IMR-90 (cell line): Measurements from ENCODE around the gene LGALS1.

Experiments
- BHLHE40 ChIP-seq: fragments of 150-350 bp; IDR thresholded peaks from 2 replicates; pipeline ENCODE4 v1.6.1; 2016; ENCODE audit warnings: mild to moderate bottlenecking, low read depth, low read length
- CEBPB ChIP-seq: IDR thresholded peaks from 2 replicates; pipeline ENCODE4 v1.6.1; 2012; ENCODE audit warnings: low read depth, low read length, improper control_type of control experiment
- CTCF ChIP-seq: conservative IDR thresholded peaks from 2 replicates; pipeline ENCODE4 v1.5.1; 2012; ENCODE audit warnings: mild to moderate bottlenecking, low read depth, low read length, improper control_type of control experiment
- ELK1 ChIP-seq: fragments of 150-350 bp; IDR thresholded peaks from 2 replicates; pipeline ENCODE4 v1.6.1; 2016; ENCODE audit warnings: low read depth, mild to moderate bottlenecking, low read length, moderate library complexity, borderline replicate concordance
- FOS ChIP-seq: fragments of 150-350 bp; IDR thresholded peaks from 2 replicates; pipeline ENCODE4 v1.6.1; 2016; ENCODE audit warnings: low read depth, low read length
- MAFK ChIP-seq: IDR thresholded peaks from 2 replicates; pipeline ENCODE4 v1.6.1; 2012; ENCODE audit warnings: low read depth, low read length, improper control_type of control experiment
- MXI1 ChIP-seq: IDR thresholded peaks from 2 replicates; pipeline ENCODE4 v1.6.1; 2012; ENCODE audit warnings: low read depth, mild to moderate bottlenecking, low read length, moderate library complexity, borderline replicate concordance
- NFE2L2 ChIP-seq: fragments of 150-350 bp; IDR thresholded peaks from 2 replicates; pipeline ENCODE4 v1.6.1; 2016; ENCODE audit warnings: low read depth, mild to moderate bottlenecking, low read length
- POLR2A ChIP-seq: IDR thresholded peaks from 2 replicates; pipeline ENCODE4 v1.6.1; 2012; ENCODE audit warnings: mild to moderate bottlenecking, low read depth, low read length
- RCOR1 ChIP-seq: IDR thresholded peaks from 2 replicates; pipeline ENCODE4 v1.6.1; 2012; ENCODE audit warnings: mild to moderate bottlenecking, low read length, improper control_type of control experiment; ENCODE audit not compliant: insufficient replicate concordance
- USF2 ChIP-seq: fragments of 150-350 bp; IDR thresholded peaks from 2 replicates; pipeline ENCODE4 v1.6.1; 2017; ENCODE audit warnings: mild to moderate bottlenecking, antibody characterized with exemption, low read length, low read depth

- TF ChIP-seq CTCF (no peak), MAFK (no peak), USF2 (no peak), POLR2A (no peak), RCOR1 (peak; percentile 30), ELK1 (no peak), BHLHE40 (peak; percentile 37; the same call in 1 of the 2 replicates), MXI1 (no peak), CEBPB (no peak), FOS (0 out of 2 replicates have a peak, but pooled peaks have one; percentile 13), NFE2L2 (no peak)
Measured at GRCh38 chr22:37669586-37669985, 5.8 kb upstream of the LGALS1 start.
